Esophagus (tissue), 2 donors: Measurements from ENCODE around the gene KLK12. TPM values are rescaled to one million over a fixed set of nuclear protein-coding genes. Genes with fewer than 3 reads are reported as not detected.

Experiments
- H3K27ac ChIP-seq, 2 donors: one replicate each; pipeline ENCODE4 v1.5.1; 2013; ENCODE audit warnings: low read depth in 2 of 2, mild to moderate bottlenecking in 2 of 2, inconsistent platforms in 1 of 2, low read length in 1 of 2, moderate library complexity in 1 of 2
- H3K27me3 ChIP-seq, 2 donors: one replicate each; pipeline ENCODE4 v1.6.1; 2013; ENCODE audit warnings: low read length in 2 of 2, control low read depth in 1 of 2, mild to moderate bottlenecking in 1 of 2; ENCODE audit not compliant: insufficient read depth in 2 of 2, control insufficient read depth in 1 of 2
- H3K36me3 ChIP-seq, 2 donors: one replicate each; pipeline ENCODE4 v1.6.1; 2013; ENCODE audit warnings: low read length in 1 of 2; ENCODE audit not compliant: control insufficient read depth in 2 of 2, insufficient read depth in 2 of 2
- H3K4me1 ChIP-seq, 2 donors: one replicate each; pipeline ENCODE4 v1.6.1; 2013; ENCODE audit warnings: low read length in 1 of 2; ENCODE audit not compliant: control insufficient read depth in 2 of 2, insufficient read depth in 2 of 2
- H3K4me3 ChIP-seq, 2 donors: one replicate each; pipeline ENCODE4 v1.5.1; 2013; ENCODE audit warnings: low read length in 2 of 2, mild to moderate bottlenecking in 2 of 2, low read depth in 1 of 2, moderate library complexity in 1 of 2
- H3K9me3 ChIP-seq, 2 donors: one replicate each; pipeline ENCODE4 v1.6.1; 2013; ENCODE audit warnings: mild to moderate bottlenecking in 2 of 2, low read depth in 1 of 2, low read length in 1 of 2, moderate library complexity in 1 of 2; ENCODE audit not compliant: control insufficient read depth in 2 of 2, insufficient read depth in 1 of 2
- WGBS, 2 donors: extraction: QIAGEN DNeasy Blood & Tissue Kit; methylation state at CpG; one replicate each; pipeline ENCODE4 v1.1.7; 2013; 5-methylcytosine and 5-hydroxymethylcytosine counted together
- polyA plus RNA-seq, 2 donors: library from polyadenylated mRNA; stranded (reverse); fragments of 200-250 nt; gene quantifications; one replicate each; pipeline ENCODE4 v1.2.3, GENCODE V29; 2013
- donor health status: healthy with polysubstance abuse.
- donor health status: Bipolar disorder and iron deficiency.

KLK12 gene
- polyA plus RNA-seq, result 100 to 1,000 TPM in 1 of 2 donors, 10 to 100 TPM in 1; 12.4 to 427 TPM

GRCh38 chr19:51034704-51035103 is at the start of gene KLK12:
Gene KLK12 (minus strand): TSS chr19:51035002. CDS start chr19:51034621, 381 bp downstream.
- peak within 1 kb of the TSS in 1 of 2 donors; percentile 84 for H3K27ac ChIP-seq
- H3K27me3 ChIP-seq, result no peaks in the 10 kb centered on the region
- no peaks in the 10 kb centered on the region for H3K9me3 ChIP-seq
- peaks cover 0 to 3% of the 10 kb centered on the region in 2 donors for H3K4me1 ChIP-seq
- peak within 1 kb of the TSS in 1 of 2 donors; percentile 56 for H3K4me3 ChIP-seq
- no peaks in the 10 kb centered on the region for H3K36me3 ChIP-seq
- 38 to 51% methylated on average over 11 of the region's 11 CpGs for WGBS, 2 donors

- Histone ChIP-seq H3K9me3 (no peaks in the 10 kb centered on the region), H3K27me3 (no peaks in the 10 kb centered on the region), H3K27ac (no peak overlapping the region), H3K36me3 (no peaks in the 10 kb centered on the region), H3K4me3 (no peak overlapping the region), H3K4me1 (peaks cover 2% of the 10 kb centered on the region in 2 donors)
- WGBS, 2 donors, result 63 to 81% methylated on average over 5 to 7 of the region's 7 CpGs
These were observed 49.7 kb upstream of the KLK12 start for GRCh38 chr19:51084505-51084904.

- Histone ChIP-seq H3K9me3 (no peaks in the 10 kb centered on the region), H3K27ac (no peak overlapping the region), H3K36me3 (no peaks in the 10 kb centered on the region), H3K27me3 (no peaks in the 10 kb centered on the region), H3K4me3 (no peak overlapping the region), H3K4me1 (peaks cover 4 to 5% of the 10 kb centered on the region in 2 donors)
- 76 to 84% methylated on average over 14 of the region's 14 CpGs for WGBS, 2 donors
These were observed 49.0 kb upstream of the KLK12 start for GRCh38 chr19:51083783-51084182.

GRCh38 chr19:51083181-51083580 is 48.4 kb upstream of the KLK12 start:
- Histone ChIP-seq H3K36me3 (no peaks in the 10 kb centered on the region), H3K4me3 (no peak overlapping the region), H3K4me1 (peaks cover 4 to 5% of the 10 kb centered on the region in 2 donors), H3K27me3 (no peaks in the 10 kb centered on the region), H3K9me3 (no peaks in the 10 kb centered on the region), H3K27ac (no peak overlapping the region)
- WGBS, 2 donors, result 45 to 53% methylated on average over 4 of the region's 4 CpGs

- WGBS, 2 donors, result 45 to 59% methylated on average over 3 to 7 of the region's 7 CpGs
- Histone ChIP-seq H3K9me3 (no peaks in the 10 kb centered on the region), H3K27me3 (no peaks in the 10 kb centered on the region), H3K4me1 (peaks cover 4 to 5% of the 10 kb centered on the region in 2 donors), H3K4me3 (no peak within 1 kb of the TSS), H3K27ac (no peak within 1 kb of the TSS), H3K36me3 (no peaks in the 10 kb centered on the region)
These were observed 47.8 kb upstream of the KLK12 start, which contains the start of gene KLK14 for GRCh38 chr19:51082611-51083010. Gene KLK14 (minus strand): TSS chr19:51082887. CDS start chr19:51082614, 273 bp downstream.

- 90 to 94% methylated on average over 14 of the region's 14 CpGs for WGBS, 2 donors
- H3K9me3 ChIP-seq, result no peaks in the 10 kb centered on the region
- H3K27ac ChIP-seq, result no peak overlapping the region
- H3K27me3 ChIP-seq, result no peaks in the 10 kb centered on the region
- no peaks in the 10 kb centered on the region for H3K36me3 ChIP-seq
- H3K4me3 ChIP-seq, result no peak overlapping the region
- peaks cover 4 to 8% of the 10 kb centered on the region in 2 donors for H3K4me1 ChIP-seq
These were observed 46.7 kb upstream of the KLK12 start for GRCh38 chr19:51081476-51081875.

- Histone ChIP-seq H3K9me3 (no peaks in the 10 kb centered on the region), H3K36me3 (no peaks in the 10 kb centered on the region), H3K4me3 (no peak overlapping the region), H3K27me3 (no peaks in the 10 kb centered on the region), H3K4me1 (peaks cover 4 to 8% of the 10 kb centered on the region in 2 donors), H3K27ac (no peak overlapping the region)
- WGBS, 2 donors, result 65 to 77% methylated on average over 27 of the region's 27 CpGs
These were observed 44.8 kb upstream of the KLK12 start for GRCh38 chr19:51079481-51080110.

GRCh38 chr19:51078731-51079130 is 43.9 kb upstream of the KLK12 start:
- H3K4me1 ChIP-seq, result peaks cover 4 to 8% of the 10 kb centered on the region in 2 donors
- H3K9me3 ChIP-seq, result no peaks in the 10 kb centered on the region
- 84 to 88% methylated on average over 6 of the region's 6 CpGs for WGBS, 2 donors
- no peak overlapping the region for H3K4me3 ChIP-seq
- no peaks in the 10 kb centered on the region for H3K27me3 ChIP-seq
- no peak overlapping the region for H3K27ac ChIP-seq
- H3K36me3 ChIP-seq, result no peaks in the 10 kb centered on the region

GRCh38 chr19:51078104-51078503 is 43.3 kb upstream of the KLK12 start:
- Histone ChIP-seq H3K4me1 (peaks cover 4 to 8% of the 10 kb centered on the region in 2 donors), H3K4me3 (no peak overlapping the region), H3K27ac (no peak overlapping the region), H3K36me3 (no peaks in the 10 kb centered on the region), H3K9me3 (no peaks in the 10 kb centered on the region), H3K27me3 (no peaks in the 10 kb centered on the region)
- 80 to 81% methylated on average over 6 of the region's 6 CpGs for WGBS, 2 donors

- 67 to 73% methylated on average over 14 of the region's 14 CpGs for WGBS, 2 donors
- H3K27me3 ChIP-seq, result no peaks in the 10 kb centered on the region
These were observed 41.9 kb upstream of the KLK12 start for GRCh38 chr19:51076631-51077213.

More at GRCh38 chr19:51076631-51077213, 41.9 kb upstream of the KLK12 start:
- peak overlapping the region in 1 of 2 donors; percentile 85 for H3K27ac ChIP-seq
- H3K4me1 ChIP-seq, result peaks cover 4 to 8% of the 10 kb centered on the region in 2 donors
- H3K36me3 ChIP-seq, result no peaks in the 10 kb centered on the region
- H3K4me3 ChIP-seq, result no peak overlapping the region
- H3K9me3 ChIP-seq, result no peaks in the 10 kb centered on the region
